Measurements from ENCODE around the gene LHFPL3. TPM values are rescaled to one million over a fixed set of nuclear protein-coding genes. Genes with fewer than 3 reads are reported as not detected.

The LHFPL3 gene
- total and polyA plus RNA-seq, 2 of the 13 experiments (the other 11 are each of a cell fraction or from before 2014, with no cell fraction given): not detected

DNA sequence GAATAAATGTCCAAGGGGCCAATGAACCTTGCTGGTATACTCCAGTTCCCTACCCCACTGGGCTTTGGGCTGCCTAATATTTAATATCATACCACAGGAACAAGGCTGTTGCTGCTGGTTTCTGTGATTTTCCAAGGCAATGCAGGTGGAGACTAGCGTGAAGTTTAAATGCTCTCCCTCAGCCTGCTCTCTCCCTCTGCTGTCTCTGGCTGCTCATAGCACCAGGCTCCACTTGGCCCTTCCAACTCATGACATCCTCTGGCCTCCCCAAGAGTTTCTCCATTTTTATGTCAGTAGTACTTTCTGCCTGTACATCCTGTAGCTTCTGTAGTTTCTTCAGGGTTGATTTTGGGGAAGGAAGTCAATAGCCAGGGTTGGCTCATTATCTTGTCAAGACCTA, 103.5 kb downstream of the LHFPL3 start:
- 0% methylated on average over 1 of the region's 1 CpG for WGBS (ENCODE audit: low lambda C conversion rate)
- POLR2A ChIA-PET: no interaction called here
- Histone ChIP-seq H3K27ac (ENCODE audit: extremely low read length, insufficient read depth, low read length) (no peak overlapping the region), H3K4me3 (replicated peaks in 1 of 3; ENCODE audit: insufficient read depth in 1 of 3, low read depth in 2 of 3, low read length in 3 of 3) (no peak overlapping the region), H2AFZ (ENCODE audit: low read length) (no peak overlapping the region), H3K27me3 (ENCODE audit: control insufficient read depth in 1 of 2, insufficient read depth in 2 of 2, low read length in 2 of 2) (no peaks in the 10 kb centered on the region), H3K79me2 (ENCODE audit: insufficient read depth, low read length) (no peaks in the 10 kb centered on the region), H4K20me1 (ENCODE audit: insufficient read depth, low read length) (no peaks in the 10 kb centered on the region), H3K9me3 (ENCODE audit: low read length) (no peaks in the 10 kb centered on the region), H3K4me1 (ENCODE audit: insufficient read depth, low read length) (no peaks in the 10 kb centered on the region), H3K36me3 (replicated peaks in 1 of 2; ENCODE audit: control insufficient read depth in 1 of 2, insufficient read depth in 2 of 2, low read length in 2 of 2) (no peaks in the 10 kb centered on the region), H3K4me2 (ENCODE audit: low read depth, low read length) (no peak overlapping the region), H3K9ac (ENCODE audit: insufficient read depth, low read depth, low read length) (no peak overlapping the region)
- intact Hi-C loops (cut with micrococcal nuclease; ENCODE audit: unreplicated experiment) (no loop called here), in situ Hi-C loops (cut with HindIII; ENCODE audit: extremely low pct_ligation_motif_present, low pct_unique_long_range_greater_than_20kb) (no loop called here)
- no peak for FAIRE-seq
- ATAC-seq: no peak
- CTCF ChIA-PET (ENCODE audit: low intra/inter-chr PET ratio, low total read pairs): no interaction called here
- no peak for DNase-seq (ENCODE audit: low spot score)
- no TSS peak for BruUV-seq (replicated peaks)
- TF ChIP-seq NR2F6 (IDR thresholded peaks at IDR 0.05) (no peak), NR2F6 (CRISPR knock-in tag; IDR thresholded peaks at IDR 0.05) (no peak), KAT7 (CRISPR knock-in tag; IDR thresholded peaks at IDR 0.05; ENCODE audit: borderline replicate concordance) (no peak), FOXM1 (CRISPR knock-in tag; IDR thresholded peaks at IDR 0.05) (no peak), CENPX (CRISPR knock-in tag; IDR thresholded peaks at IDR 0.05) (no peak), KDM2A (CRISPR knock-in tag; IDR thresholded peaks at IDR 0.05; ENCODE audit: borderline replicate concordance, low read depth) (no peak), ZNF569 (CRISPR knock-in tag; IDR thresholded peaks at IDR 0.05; ENCODE audit: borderline replicate concordance) (no peak), ISL2 (CRISPR knock-in tag; IDR thresholded peaks at IDR 0.05) (no peak)
- TF ChIP-seq, protein P1, sequence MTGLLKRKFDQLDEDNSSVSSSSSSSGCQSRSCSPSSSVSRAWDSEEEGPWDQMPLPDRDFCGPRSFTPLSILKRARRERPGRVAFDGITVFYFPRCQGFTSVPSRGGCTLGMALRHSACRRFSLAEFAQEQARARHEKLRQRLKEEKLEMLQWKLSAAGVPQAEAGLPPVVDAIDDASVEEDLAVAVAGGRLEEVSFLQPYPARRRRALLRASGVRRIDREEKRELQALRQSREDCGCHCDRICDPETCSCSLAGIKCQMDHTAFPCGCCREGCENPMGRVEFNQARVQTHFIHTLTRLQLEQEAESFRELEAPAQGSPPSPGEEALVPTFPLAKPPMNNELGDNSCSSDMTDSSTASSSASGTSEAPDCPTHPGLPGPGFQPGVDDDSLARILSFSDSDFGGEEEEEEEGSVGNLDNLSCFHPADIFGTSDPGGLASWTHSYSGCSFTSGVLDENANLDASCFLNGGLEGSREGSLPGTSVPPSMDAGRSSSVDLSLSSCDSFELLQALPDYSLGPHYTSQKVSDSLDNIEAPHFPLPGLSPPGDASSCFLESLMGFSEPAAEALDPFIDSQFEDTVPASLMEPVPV (CRISPR knock-in tag; IDR thresholded peaks at IDR 0.05): no peak
- TF ChIP-seq, protein P2, sequence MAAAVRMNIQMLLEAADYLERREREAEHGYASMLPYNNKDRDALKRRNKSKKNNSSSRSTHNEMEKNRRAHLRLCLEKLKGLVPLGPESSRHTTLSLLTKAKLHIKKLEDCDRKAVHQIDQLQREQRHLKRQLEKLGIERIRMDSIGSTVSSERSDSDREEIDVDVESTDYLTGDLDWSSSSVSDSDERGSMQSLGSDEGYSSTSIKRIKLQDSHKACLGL (CRISPR knock-in tag; IDR thresholded peaks at IDR 0.05): no peak
- TF ChIP-seq, protein P3, sequence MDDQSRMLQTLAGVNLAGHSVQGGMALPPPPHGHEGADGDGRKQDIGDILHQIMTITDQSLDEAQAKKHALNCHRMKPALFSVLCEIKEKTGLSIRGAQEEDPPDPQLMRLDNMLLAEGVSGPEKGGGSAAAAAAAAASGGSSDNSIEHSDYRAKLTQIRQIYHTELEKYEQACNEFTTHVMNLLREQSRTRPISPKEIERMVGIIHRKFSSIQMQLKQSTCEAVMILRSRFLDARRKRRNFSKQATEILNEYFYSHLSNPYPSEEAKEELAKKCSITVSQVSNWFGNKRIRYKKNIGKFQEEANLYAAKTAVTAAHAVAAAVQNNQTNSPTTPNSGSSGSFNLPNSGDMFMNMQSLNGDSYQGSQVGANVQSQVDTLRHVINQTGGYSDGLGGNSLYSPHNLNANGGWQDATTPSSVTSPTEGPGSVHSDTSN (CRISPR knock-in tag; IDR thresholded peaks at IDR 0.05; ENCODE audit: borderline replicate concordance): no peak
- TF ChIP-seq, protein P4, sequence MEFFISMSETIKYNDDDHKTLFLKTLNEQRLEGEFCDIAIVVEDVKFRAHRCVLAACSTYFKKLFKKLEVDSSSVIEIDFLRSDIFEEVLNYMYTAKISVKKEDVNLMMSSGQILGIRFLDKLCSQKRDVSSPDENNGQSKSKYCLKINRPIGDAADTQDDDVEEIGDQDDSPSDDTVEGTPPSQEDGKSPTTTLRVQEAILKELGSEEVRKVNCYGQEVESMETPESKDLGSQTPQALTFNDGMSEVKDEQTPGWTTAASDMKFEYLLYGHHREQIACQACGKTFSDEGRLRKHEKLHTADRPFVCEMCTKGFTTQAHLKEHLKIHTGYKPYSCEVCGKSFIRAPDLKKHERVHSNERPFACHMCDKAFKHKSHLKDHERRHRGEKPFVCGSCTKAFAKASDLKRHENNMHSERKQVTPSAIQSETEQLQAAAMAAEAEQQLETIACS (CRISPR knock-in tag; IDR thresholded peaks at IDR 0.05): no peak
- TF ChIP-seq, protein P5, sequence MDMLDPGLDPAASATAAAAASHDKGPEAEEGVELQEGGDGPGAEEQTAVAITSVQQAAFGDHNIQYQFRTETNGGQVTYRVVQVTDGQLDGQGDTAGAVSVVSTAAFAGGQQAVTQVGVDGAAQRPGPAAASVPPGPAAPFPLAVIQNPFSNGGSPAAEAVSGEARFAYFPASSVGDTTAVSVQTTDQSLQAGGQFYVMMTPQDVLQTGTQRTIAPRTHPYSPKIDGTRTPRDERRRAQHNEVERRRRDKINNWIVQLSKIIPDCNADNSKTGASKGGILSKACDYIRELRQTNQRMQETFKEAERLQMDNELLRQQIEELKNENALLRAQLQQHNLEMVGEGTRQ (IDR thresholded peaks at IDR 0.05; ENCODE audit: low read depth, low read length): no peak
- TF ChIP-seq, protein P5 (CRISPR knock-in tag; IDR thresholded peaks at IDR 0.05; ENCODE audit: borderline replicate concordance): no peak
